Measurements from ENCODE around the gene ARHGAP32.
"Not testable (repeated sequence)": the region's sequence is repeated elsewhere in the genome, so short reads cannot be mapped to it uniquely, and the experiment has no call there.

Gene ARHGAP32

DNA sequence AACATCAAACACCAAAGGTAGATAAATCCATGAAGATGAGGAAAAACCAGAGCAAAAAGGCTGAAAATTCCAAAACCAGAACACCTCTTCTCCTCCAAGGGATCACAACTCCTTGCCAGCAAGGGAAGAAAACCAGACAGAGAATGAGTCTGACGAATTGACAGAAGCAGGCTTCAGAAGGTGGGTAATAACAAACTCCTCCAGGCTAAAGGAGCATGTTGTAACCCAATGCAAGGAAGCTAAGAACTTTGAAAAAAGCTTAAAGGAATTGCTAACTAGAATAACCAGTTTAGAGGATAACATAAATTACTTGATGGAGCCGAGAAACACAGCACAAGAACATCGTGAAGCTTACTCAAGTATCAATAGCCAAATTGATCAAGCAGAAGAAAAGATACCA lies 35.0 kb downstream of the ARHGAP32 start:
- not testable (repeated sequence) for H3K27ac ChIP-seq (ENCODE audit: insufficient read depth, low read length, poor library complexity, severe bottlenecking); DNase-seq; H3K4me3 ChIP-seq (ENCODE audit: insufficient read depth, low read depth, low read length, poor library complexity, severe bottlenecking); H3K36me3 ChIP-seq (ENCODE audit: control insufficient read depth, insufficient read depth, low read length); H3K9me3 ChIP-seq (ENCODE audit: control insufficient read depth, low read length); H3K4me1 ChIP-seq (ENCODE audit: control insufficient read depth, insufficient read depth, low read length, poor library complexity, severe bottlenecking); H3K27me3 ChIP-seq (replicated peaks; ENCODE audit: control insufficient read depth, insufficient read depth, low read length, poor library complexity, severe bottlenecking)

DNA sequence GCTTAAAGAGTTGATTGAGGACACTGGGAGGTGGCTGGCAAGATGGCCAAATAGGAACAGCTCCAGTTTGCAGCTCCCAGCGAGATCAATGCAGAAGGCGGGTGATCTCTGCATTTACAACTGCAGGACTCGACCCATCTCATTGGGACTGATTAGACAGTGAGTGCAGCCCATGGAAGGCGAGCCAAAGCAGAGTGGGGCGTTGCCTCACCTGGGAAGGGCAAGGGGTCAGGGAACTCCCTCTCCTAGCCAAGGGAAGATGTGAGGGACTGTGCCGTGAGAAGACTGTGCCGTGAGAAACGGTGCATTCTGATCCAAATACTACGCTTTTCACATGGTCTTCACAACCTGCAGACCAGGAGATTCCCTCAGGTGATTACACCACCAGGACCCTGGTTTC lies 36.4 kb downstream of the ARHGAP32 start:
- Histone ChIP-seq H3K4me1 (ENCODE audit: control insufficient read depth, insufficient read depth, low read length, poor library complexity, severe bottlenecking) (no peaks in the 10 kb centered on the region), H3K27ac (ENCODE audit: insufficient read depth, low read length, poor library complexity, severe bottlenecking) (no peak overlapping the region), H3K4me3 (ENCODE audit: insufficient read depth, low read depth, low read length, poor library complexity, severe bottlenecking) (no peak overlapping the region), H3K36me3 (ENCODE audit: control insufficient read depth, insufficient read depth, low read length) (no peaks in the 10 kb centered on the region), H3K9me3 (ENCODE audit: control insufficient read depth, low read length) (no peaks in the 10 kb centered on the region), H3K27me3 (replicated peaks; ENCODE audit: control insufficient read depth, insufficient read depth, low read length, poor library complexity, severe bottlenecking) (no peaks in the 10 kb centered on the region)
- DNase-seq, result no peak

DNA sequence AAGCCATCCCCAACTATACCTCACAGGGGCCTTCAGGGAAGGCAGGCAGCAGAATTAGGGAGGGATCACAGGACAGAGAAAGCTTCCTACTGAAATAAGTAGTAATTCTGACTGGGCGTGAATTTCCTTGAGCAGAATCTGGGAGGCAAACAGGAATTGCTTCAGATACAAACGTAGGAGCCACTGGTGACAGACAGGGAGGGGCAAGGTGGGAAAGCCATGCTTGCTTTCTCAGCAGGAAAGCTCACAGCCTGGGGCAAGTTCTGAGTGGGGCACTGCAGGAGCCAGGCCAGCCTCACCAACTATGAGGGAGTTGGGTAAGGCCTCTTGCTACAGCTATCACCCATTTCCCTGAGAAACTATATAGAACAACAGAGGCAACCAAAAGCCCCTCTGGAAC lies 43.6 kb downstream of the ARHGAP32 start:
- Histone ChIP-seq H3K4me1 (ENCODE audit: control insufficient read depth, insufficient read depth, low read length, poor library complexity, severe bottlenecking) (no peaks in the 10 kb centered on the region), H3K27ac (ENCODE audit: insufficient read depth, low read length, poor library complexity, severe bottlenecking) (no peak overlapping the region), H3K9me3 (ENCODE audit: control insufficient read depth, low read length) (no peaks in the 10 kb centered on the region), H3K36me3 (ENCODE audit: control insufficient read depth, insufficient read depth, low read length) (no peaks in the 10 kb centered on the region), H3K27me3 (replicated peaks; ENCODE audit: control insufficient read depth, insufficient read depth, low read length, poor library complexity, severe bottlenecking) (no peaks in the 10 kb centered on the region), H3K4me3 (ENCODE audit: insufficient read depth, low read depth, low read length, poor library complexity, severe bottlenecking) (no peak overlapping the region)
- no peak for DNase-seq

DNA sequence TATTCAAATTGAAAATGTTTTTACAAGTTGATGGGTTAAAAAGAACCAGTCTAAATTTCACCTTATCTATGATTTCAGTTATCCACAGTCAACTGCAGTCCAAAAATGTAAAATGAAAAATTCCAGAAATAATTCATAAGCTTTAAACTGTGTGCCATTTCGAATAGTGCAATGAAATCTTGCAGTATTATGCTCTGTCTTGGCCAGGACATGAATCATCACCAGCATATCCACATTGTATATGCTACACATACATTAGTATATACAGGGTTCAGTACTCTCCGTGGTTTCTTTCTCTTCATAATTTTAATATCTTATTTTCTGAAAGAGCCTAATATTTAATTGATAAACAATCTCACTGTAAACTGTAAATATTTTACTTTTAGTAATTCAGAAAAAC lies 45.9 kb downstream of the ARHGAP32 start:
- DNase-seq, result no peak
- Histone ChIP-seq H3K9me3 (ENCODE audit: control insufficient read depth, low read length) (no peaks in the 10 kb centered on the region), H3K4me1 (ENCODE audit: control insufficient read depth, insufficient read depth, low read length, poor library complexity, severe bottlenecking) (no peaks in the 10 kb centered on the region), H3K27me3 (replicated peaks; ENCODE audit: control insufficient read depth, insufficient read depth, low read length, poor library complexity, severe bottlenecking) (no peaks in the 10 kb centered on the region), H3K4me3 (ENCODE audit: insufficient read depth, low read depth, low read length, poor library complexity, severe bottlenecking) (no peak overlapping the region), H3K27ac (ENCODE audit: insufficient read depth, low read length, poor library complexity, severe bottlenecking) (no peak overlapping the region), H3K36me3 (ENCODE audit: control insufficient read depth, insufficient read depth, low read length) (no peaks in the 10 kb centered on the region)

DNA sequence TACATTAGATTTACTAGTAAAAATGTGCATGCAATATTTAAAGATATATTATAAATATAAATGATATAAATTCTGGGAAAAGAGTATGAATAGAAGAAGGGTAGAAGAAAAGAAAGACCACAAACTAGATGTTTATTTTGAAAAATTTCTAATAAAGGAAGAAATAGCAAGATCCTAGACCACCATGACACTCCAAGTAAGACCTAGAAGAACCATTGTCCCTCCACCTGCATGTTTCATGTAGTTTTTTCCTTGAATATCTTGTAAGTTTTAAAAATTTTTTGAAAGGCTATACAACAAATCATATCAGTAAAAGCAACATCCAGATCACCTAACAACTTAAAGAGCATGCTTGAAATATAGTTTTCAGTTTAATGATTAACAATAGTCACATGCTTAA lies 46.8 kb downstream of the ARHGAP32 start:
- H3K27ac ChIP-seq (ENCODE audit: insufficient read depth, low read length, poor library complexity, severe bottlenecking), result no peak overlapping the region
- no peak overlapping the region for H3K4me3 ChIP-seq (ENCODE audit: insufficient read depth, low read depth, low read length, poor library complexity, severe bottlenecking)
- no peaks in the 10 kb centered on the region for H3K27me3 ChIP-seq (replicated peaks; ENCODE audit: control insufficient read depth, insufficient read depth, low read length, poor library complexity, severe bottlenecking)
- no peaks in the 10 kb centered on the region for H3K36me3 ChIP-seq (ENCODE audit: control insufficient read depth, insufficient read depth, low read length)
- H3K9me3 ChIP-seq (ENCODE audit: control insufficient read depth, low read length), result no peaks in the 10 kb centered on the region
- H3K4me1 ChIP-seq (ENCODE audit: control insufficient read depth, insufficient read depth, low read length, poor library complexity, severe bottlenecking), result no peaks in the 10 kb centered on the region
- no peak for DNase-seq

DNA sequence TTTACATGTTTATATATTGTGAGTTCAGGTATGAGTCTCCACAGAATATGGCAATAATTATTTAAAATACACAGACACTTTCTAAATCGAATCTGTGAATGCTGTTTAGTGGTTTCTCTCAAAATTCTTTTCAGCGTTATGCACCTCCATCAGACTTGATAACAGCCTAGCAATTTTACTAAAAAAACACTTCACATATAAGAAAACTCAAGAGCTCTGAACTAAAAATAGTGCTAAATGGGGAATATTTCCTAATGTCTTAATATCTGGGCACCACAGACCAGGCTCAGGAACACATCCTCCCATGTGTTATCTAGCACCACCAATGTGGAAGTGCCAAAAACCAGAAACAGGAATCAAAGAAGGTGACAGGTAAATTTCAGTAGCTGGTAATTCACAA lies 47.9 kb downstream of the ARHGAP32 start:
- Histone ChIP-seq H3K36me3 (ENCODE audit: control insufficient read depth, insufficient read depth, low read length) (no peaks in the 10 kb centered on the region), H3K4me1 (ENCODE audit: control insufficient read depth, insufficient read depth, low read length, poor library complexity, severe bottlenecking) (no peaks in the 10 kb centered on the region), H3K27ac (ENCODE audit: insufficient read depth, low read length, poor library complexity, severe bottlenecking) (no peak overlapping the region), H3K9me3 (ENCODE audit: control insufficient read depth, low read length) (no peaks in the 10 kb centered on the region), H3K27me3 (replicated peaks; ENCODE audit: control insufficient read depth, insufficient read depth, low read length, poor library complexity, severe bottlenecking) (no peaks in the 10 kb centered on the region), H3K4me3 (ENCODE audit: insufficient read depth, low read depth, low read length, poor library complexity, severe bottlenecking) (no peak overlapping the region)
- no peak for DNase-seq

DNA sequence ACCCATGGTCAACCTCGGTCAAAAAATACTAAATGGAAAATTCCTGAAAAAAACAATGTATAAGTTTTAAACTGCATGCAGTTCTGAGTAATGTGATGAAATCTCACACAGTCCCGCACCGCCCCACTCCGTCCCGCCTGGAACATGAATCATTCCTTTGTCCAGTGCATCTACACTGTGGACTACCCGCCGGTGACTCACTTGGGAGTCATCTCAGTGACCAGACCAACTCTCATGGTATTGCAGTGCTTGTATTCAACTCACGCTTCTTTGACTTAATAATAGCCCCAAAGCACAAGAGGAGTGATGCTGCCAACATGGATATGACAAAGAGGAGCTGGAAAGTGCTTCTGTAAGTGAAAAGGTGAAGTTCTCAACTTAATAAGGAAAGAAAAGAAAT lies 48.8 kb downstream of the ARHGAP32 start:
- H3K9me3 ChIP-seq (ENCODE audit: control insufficient read depth, low read length), result no peaks in the 10 kb centered on the region
- H3K27ac ChIP-seq (ENCODE audit: insufficient read depth, low read length, poor library complexity, severe bottlenecking), result no peak overlapping the region
- no peak overlapping the region for H3K4me3 ChIP-seq (ENCODE audit: insufficient read depth, low read depth, low read length, poor library complexity, severe bottlenecking)
- no peak for DNase-seq
- H3K4me1 ChIP-seq (ENCODE audit: control insufficient read depth, insufficient read depth, low read length, poor library complexity, severe bottlenecking), result no peaks in the 10 kb centered on the region
- H3K27me3 ChIP-seq (replicated peaks; ENCODE audit: control insufficient read depth, insufficient read depth, low read length, poor library complexity, severe bottlenecking), result no peaks in the 10 kb centered on the region
- H3K36me3 ChIP-seq (ENCODE audit: control insufficient read depth, insufficient read depth, low read length), result no peaks in the 10 kb centered on the region

DNA sequence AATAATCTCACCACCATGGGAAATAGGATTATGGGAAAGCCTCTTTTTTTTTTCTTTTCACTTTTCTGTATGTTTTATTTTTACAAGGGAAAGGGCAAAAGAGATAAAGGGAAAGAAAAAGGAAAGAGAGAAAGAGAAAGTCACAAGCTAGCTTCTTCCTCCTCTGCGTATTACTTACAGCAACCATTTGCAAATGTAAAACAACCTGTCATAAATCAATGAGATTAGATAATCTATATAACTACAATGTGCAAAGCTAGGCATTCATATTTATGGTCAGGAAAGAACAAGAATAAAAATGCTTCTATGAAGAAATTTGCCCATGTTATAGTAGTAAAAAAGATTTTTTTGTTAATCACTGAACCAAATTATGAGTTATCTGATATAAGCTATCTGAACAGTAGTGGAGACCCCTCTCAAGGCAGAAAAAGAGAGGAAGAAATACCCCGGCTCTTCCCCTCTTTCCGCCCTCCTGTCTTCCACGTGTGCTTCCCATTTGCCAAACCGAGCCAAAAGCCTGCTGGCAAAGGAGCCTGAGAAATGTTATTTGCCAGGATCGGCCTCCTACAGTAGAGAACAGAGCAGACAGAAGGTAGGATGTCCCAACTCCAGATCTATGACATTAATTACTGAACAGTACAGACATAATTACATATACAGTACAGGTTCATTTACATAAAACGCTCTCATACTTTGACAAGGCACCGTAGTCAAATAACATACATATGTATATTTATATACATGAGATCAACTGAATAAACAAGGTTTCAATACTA lies 50.2 kb downstream of the ARHGAP32 start:
- H3K27me3 ChIP-seq (replicated peaks; ENCODE audit: control insufficient read depth, insufficient read depth, low read length, poor library complexity, severe bottlenecking), result no peaks in the 10 kb centered on the region
- no peak overlapping the region for H3K4me3 ChIP-seq (ENCODE audit: insufficient read depth, low read depth, low read length, poor library complexity, severe bottlenecking)
- no peaks in the 10 kb centered on the region for H3K36me3 ChIP-seq (ENCODE audit: control insufficient read depth, insufficient read depth, low read length)
- no peaks in the 10 kb centered on the region for H3K4me1 ChIP-seq (ENCODE audit: control insufficient read depth, insufficient read depth, low read length, poor library complexity, severe bottlenecking)
- H3K27ac ChIP-seq (ENCODE audit: insufficient read depth, low read length, poor library complexity, severe bottlenecking), result no peak overlapping the region
- no peak for DNase-seq
- H3K9me3 ChIP-seq (ENCODE audit: control insufficient read depth, low read length), result no peaks in the 10 kb centered on the region

DNA sequence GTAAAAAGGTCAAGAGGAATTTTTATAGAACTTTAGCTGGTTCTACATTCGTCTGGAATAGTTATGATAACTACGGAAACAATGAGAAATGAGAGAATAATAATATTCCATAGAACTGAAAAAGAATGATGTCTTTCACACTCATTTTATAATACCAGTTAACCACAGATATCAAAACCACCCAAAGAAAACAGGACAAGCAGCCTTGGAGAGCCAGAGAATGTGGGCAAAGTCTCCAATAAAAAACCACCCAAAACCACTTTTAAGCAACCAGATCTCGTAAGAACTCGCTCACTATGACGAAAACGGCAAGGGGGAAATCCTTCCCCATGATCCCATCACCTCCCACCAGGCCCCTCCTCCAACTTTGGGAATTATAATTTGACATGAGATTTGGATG lies 60.8 kb downstream of the ARHGAP32 start:
- no peaks in the 10 kb centered on the region for H3K36me3 ChIP-seq (ENCODE audit: control insufficient read depth, insufficient read depth, low read length)
- H3K4me3 ChIP-seq (ENCODE audit: insufficient read depth, low read depth, low read length, poor library complexity, severe bottlenecking), result no peak overlapping the region
- no peaks in the 10 kb centered on the region for H3K27me3 ChIP-seq (replicated peaks; ENCODE audit: control insufficient read depth, insufficient read depth, low read length, poor library complexity, severe bottlenecking)
- H3K27ac ChIP-seq (ENCODE audit: insufficient read depth, low read length, poor library complexity, severe bottlenecking), result no peak overlapping the region
- no peaks in the 10 kb centered on the region for H3K4me1 ChIP-seq (ENCODE audit: control insufficient read depth, insufficient read depth, low read length, poor library complexity, severe bottlenecking)
- DNase-seq, result no peak
- no peaks in the 10 kb centered on the region for H3K9me3 ChIP-seq (ENCODE audit: control insufficient read depth, low read length)

DNA sequence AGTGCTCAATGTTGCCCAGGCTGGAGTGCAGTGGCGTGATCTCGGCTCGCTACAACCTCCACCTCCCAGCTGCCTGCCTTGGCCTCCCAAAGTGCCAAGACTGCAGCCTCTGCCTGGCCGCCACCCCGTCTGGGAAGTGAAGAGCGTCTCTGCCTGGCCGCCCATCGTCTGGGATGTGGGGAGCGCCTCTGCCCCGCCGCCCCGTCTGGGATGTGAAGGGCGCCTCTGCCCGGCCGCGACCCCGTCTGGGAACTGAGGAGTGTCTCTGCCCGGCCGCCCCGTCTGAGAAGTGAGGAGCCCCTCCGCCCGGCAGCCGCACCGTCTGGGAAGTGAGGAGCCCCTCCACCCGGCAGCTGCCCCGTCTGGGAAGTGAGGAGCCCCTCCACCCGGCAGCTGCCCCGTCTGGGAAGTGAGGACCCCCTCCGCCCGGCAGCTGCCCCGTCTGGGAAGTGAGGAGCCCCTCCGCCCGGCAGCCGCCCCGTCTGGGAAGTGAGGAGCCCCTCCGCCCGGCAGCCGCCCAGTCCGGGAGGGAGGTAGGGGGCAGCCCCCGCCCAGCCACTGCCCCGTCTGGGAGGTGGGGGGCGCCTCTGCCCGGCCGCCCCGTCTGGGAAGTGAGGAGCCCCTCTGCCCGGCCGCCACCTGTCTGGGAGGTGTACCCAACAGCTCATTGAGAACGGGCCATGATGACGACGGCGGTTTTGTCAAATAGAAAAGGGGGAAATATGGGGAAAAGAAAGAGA lies 63.1 kb downstream of the ARHGAP32 start:
- H3K27me3 ChIP-seq (replicated peaks; ENCODE audit: control insufficient read depth, insufficient read depth, low read length, poor library complexity, severe bottlenecking); H3K36me3 ChIP-seq (ENCODE audit: control insufficient read depth, insufficient read depth, low read length); H3K27ac ChIP-seq (ENCODE audit: insufficient read depth, low read length, poor library complexity, severe bottlenecking); H3K9me3 ChIP-seq (ENCODE audit: control insufficient read depth, low read length); DNase-seq; H3K4me3 ChIP-seq (ENCODE audit: insufficient read depth, low read depth, low read length, poor library complexity, severe bottlenecking); H3K4me1 ChIP-seq (ENCODE audit: control insufficient read depth, insufficient read depth, low read length, poor library complexity, severe bottlenecking): not testable (repeated sequence)
